NCI-H460 (cell line): Measurements from ENCODE around the gene HTRA1. TPM values are rescaled to one million over a fixed set of nuclear protein-coding genes. Genes with fewer than 3 reads are reported as not detected.

Experiments used
- DNase-seq: peaks from one replicate; pipeline ENCODE4 v3.0.0-alpha.2; 2016; ENCODE audit warnings: low read depth; ENCODE audit errors: extremely low read depth
- total RNA-seq: library from RNA; depleted of rRNA; stranded (reverse); fragments of >200 nt; shearing (Covaris generic); gene quantifications from 2 replicates; pipeline ENCODE4 v1.2.3, GENCODE V29; 2014

Gene HTRA1
- total RNA-seq, 1 experiment from 2014 or later, result 40.7 TPM

DNA sequence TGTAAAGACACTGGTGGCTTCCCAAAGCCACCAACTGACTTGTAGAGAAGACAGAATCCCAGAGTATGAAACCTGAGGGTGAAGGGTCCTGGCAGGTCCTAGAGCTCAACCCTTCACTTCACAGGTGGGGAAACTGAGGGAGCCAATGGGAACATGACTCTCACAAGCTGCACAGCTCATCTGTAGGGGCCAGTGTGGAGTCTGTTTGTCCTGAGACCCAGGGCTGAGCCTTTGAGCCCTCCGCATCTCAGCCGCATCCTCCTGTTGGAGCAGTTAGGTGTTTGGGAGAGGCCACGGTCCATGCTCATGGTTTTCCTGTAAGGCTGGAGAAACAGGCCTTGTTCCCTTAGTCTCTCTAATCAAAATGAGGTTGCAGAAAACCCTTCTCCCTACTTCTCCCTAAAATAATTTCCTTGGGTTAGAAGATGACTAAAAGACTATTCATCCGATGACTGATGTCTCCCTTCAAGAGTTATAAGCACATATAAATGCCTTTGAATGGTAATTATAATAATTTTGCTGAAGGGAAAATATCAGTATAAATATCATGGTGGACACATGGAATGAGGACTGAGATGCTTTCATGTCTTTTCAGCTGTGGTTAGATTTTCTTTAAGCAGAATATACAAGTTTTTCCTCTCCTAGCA, 10.3 kb downstream of the HTRA1 start:
- DNase-seq, result no peak

DNA sequence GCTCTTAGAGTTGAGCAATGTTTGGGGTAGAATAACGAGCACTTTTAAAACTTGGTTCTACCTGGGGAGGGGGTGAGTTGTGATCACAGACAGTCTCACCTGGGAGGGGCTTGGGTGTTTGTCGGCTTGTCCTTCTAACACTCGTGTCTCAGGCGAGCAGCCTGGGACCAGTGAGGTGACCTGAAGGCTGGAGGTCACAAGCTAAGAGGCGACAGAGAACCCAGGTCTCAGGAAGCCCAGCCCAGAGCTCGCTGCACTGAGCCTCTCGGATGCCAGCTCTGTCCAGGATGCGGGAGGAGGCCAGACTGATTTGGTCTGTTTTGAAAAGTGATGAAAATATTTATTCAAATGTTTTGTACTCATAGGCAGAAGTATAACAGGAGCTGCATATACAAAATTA, 11.8 kb downstream of the HTRA1 start:
- DNase-seq, result no peak

DNA sequence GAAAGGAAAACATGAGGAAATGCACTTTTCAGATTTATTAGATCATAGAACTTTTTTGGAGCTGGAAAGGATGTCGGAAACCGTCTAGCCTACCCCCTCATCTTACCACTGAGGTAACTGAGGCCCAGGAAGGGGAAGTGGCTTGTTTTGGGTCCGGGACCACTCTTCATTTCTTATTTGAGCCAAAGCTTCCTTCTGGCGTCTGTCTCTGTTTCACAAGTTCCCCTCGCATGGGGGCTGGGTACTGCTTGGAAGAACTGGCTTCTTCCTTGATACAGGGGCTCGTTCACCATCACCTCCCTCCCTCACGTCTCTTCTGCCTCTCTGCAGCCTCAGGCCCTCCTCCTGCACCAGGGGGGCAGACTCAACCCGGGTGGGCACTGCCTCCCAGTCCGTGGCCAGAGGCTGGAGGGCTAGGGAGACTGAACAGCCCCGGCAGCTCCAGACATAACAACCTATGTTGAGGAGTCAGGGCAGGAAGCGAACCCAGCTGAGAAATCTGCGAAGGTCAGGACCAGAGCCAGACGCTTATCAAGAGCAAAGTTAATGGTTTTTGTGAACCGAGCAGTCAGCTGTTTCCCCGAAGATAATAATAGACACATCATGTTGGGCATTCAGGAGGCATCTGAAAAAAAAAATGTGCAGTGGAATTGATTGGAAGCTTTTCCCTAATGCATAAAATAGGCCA, 12.9 kb downstream of the HTRA1 start:
- DNase-seq, result no peak

DNA sequence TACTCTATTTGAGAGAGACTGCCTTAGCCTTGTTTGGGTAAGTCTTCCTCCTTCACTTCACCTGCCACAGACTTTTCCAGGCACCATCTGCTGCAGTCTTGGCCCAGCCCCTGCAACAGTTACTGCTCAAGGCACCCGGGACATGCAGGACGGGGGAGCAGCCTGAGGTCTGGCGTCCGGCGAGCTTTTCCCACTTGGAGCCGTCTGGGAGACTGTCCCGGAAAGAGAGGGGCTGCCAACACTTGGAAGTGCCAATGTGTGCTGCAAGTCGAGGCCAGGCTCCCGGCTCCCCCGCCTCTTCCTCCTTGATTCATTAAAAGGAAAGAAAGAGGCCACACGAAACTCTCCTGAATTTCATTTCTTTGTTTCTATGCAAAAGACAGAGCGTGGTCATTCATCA, 13.7 kb downstream of the HTRA1 start:
- DNase-seq, result no peak

DNA sequence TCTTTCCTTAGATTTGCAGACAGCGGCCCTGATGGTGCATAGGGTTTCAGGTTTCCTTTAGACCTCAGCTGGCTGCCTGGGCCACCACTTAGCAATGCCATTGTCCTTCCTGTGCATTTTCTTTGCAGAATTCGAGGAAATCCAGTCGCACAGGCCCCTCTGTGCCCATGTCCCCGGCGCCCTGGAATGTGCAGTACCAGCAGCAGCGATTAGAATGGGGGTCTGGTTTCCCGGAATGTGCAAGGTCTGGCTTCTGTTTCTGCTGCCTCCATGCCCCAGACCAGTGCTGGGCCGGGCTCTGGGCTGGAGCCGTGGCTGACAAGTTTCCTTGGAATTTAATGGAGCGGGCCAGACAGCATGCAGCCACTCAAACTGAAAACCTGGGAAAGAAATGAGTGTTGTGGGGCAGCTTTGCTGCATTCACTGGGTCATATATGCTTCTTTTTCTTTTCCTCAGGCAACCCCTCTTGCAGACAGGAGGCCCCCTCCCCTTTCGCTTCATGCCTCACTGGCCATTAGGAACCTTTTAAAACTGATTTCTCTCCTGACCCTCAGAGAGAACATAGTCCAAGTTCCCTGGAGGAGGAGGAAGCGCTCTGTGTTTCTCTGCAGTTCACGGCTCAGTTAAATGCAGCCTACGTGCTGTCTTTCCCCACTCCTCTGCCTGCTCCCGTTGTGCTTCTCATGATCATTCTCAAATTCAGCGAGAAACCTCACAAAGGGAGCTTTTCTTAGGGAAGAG, 14.4 kb downstream of the HTRA1 start:
- no peak for DNase-seq

DNA sequence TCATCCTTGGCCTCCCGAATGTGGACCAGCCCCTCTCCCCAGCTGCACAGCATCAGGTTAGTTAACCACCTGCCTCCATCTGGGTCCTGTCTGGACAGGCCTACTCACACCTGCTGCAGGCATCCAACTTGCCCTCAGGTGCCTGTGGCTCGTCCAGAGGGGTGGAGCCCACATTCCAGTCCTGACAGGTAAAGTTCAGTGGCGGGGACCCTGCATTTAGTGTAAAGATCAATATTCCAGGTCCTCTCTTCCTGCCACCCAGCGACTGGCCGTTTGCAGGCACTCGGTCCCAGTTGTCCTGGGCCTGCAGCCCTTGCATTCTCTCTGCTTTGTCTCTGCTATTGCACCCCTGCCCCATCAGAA, 15.0 kb downstream of the HTRA1 start:
- DNase-seq, result no peak

DNA sequence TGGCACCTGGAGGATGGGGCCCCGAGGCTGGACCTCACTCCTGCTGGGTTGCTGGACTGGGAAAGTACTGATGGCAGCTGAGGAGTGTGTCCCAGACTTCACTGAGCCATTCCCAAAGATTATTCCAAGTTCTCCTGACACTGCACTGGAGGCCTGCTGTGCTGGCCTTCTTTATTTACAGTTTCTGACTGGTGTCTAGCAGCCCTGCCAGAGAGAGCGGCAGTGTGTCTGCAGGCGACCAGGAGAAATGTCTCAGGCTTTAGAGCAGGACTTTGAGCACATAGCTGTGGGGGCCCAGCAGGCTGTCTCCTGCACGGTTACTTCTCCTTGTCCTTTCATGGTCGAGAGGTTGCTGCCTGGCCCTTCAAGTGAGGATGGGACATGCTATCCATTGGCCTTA, 16.1 kb downstream of the HTRA1 start:
- no peak for DNase-seq

DNA sequence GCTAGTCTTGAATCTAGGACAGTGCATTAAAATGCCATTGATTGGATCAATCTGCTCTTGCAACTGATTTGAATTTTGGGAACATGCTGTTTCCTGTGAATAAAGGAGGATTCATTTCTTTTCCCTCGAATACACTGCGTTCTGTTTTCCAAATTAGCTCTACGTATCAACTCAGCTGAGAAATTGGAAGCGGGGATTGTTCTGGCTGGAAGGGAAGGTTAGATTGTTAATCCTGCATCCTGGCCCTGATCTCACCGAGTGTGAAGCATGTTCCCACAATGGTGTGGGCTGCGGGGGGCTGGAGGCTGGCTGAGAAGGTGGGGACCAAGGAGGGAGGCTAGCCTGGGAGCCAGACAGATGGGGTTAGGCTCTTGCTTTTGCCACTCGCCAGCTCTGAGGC, 17.6 kb downstream of the HTRA1 start:
- no peak for DNase-seq

DNA sequence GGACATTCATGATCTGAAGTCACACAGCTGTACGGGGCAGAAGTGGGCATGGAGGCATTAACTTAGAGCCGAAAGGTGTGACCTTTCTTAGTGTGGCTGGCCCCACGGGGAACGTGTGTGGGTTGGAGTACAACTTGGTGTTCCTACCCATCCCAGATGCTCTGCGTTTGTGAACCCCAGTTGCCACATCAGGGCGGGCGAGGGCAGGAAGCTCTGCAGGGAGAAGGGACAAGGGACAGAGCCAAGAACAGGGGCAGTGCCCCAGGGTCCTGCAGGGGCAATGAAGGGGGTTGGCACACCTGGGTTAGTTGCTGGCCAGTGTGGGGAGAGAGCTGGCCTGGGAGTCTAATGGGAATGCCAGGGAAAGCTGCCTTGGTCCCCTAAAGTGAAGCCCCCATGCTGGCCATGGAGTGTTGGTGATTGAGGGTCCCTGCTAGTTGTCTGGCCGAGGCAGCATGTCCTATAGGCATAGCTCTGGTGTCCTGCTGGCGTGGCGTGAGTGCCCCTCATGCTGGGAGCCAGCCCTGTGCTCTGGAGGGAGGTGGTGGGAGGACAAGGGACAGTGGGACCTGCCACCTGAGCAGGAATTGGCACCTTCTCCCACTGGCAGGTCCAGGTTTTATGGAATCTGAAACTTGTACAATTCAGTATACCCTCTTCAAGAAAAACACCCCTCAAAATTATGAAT, 18.9 kb downstream of the HTRA1 start:
- DNase-seq, result no peak

DNA sequence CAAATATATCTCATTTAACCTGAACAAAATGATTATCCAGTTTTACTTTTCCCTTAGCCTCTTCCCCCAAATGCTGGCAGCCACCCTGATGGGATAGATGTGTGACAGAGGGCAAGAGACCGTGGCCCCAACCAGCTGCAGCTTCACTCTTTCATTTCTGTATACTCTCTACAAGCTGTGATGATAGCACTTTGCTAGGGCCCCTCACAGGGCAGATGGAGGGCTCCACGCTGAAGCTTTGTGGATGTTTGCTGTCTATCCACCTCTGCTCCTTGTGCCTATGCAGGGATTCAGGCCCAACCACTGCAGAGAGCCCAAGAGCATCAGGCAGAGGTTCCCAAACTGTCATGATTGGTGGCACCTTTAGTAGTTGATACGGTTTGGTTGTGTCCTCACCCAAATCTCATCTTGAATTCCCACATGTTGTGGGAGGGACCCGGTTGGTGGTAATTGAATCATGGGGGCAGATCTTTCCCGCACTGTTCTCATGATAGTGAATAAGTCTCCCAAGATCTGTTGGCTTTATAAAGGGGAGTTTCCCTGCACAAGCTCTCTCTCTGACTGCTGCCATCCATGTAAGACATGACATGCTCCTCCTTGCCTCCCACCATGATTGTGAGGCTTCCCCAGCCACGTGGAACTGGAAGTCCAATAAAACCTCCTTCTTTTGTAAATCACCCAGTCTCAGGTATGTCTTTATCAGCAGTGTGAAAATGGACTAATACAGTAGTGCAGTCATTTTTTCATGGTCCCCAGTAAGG, 20.1 kb downstream of the HTRA1 start:
- DNase-seq, result no peak

DNA sequence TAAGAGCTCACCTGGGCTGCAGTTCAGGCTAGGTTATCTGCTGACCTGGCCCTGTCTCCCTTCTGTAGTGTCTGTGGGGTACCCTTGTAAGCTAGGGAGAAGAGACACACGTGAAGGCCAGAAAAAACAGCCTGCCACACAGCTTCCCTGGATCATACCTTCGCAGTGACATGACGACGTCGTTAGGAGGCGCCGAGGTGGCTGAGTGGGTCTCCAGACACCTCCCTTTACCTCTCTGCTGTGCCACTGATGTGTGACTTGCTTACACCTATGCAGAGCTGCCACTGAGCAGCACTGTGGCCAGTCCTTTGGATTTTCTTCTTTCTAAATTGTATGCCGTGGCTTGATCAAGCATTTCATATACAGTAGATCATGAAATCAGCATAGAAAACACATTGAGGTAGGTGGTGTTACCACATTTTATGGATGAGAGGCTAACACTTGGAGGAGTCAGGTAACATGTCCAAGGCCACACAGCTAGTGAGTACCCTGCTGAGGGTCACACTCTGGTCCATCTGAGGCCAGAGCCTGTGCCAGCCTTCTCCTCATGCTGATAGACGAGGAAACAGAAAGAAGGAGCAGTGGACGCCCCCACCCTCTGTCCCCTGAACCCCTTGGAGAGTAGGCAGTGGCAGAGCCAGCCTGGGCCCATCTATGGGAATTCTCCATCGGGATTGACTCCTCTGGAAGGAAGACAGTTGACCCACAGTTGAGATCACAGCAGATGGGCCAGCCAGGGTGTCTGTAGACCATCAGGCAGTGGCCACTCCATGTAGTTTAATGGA, 23.1 kb downstream of the HTRA1 start:
- DNase-seq, result no peak

DNA sequence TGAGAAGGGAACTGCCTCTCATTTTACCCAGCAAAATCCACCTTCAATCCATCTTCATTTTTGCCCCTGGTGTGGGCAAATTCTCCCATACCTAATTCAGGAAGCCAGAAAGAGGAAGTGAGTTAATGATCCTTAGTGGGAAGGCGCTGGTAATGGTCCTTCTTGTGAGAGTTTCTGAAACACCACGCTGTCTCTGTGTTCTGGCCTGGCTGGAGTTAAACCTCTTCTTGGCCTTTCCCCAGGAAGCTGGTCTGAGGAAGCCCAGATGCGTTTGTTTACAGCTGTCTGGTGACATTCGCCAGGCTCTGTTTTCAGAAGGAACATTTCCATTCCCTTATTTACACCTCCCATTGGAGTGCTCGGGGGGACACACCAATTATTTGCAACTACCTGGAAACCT, 24.3 kb downstream of the HTRA1 start:
- no peak for DNase-seq

DNA sequence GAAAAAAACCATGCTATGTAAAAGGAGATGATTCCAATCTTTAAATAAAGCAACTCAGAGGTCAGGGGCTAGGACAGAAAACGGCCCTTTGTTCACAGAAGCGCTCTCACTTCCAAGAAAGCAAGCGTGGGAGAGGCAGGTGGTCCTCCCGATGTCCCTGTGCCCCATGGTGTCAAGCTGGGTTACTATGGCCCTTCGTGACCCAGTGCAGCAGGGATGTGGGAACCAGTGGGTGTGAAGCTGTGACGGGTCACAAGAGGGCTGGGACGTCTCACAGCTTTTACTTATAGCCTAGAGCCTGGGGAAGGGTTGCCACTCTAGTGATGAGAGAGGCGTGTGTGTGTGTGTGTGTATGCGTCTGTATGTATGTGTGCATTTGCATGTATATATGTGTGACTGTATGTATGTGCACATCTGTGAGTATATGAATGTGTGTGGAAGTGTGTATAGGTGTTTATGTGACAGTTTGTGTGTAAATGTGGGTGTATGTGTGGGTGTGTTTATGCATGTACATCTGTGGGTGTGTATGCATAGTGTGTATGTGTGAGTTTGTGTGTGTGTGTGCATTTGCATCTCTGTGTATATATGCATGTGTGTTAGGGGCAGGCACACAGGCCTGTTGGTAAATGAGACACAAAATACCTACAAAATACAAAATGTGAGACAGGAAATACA, 25.2 kb downstream of the HTRA1 start:
- no peak for DNase-seq

DNA sequence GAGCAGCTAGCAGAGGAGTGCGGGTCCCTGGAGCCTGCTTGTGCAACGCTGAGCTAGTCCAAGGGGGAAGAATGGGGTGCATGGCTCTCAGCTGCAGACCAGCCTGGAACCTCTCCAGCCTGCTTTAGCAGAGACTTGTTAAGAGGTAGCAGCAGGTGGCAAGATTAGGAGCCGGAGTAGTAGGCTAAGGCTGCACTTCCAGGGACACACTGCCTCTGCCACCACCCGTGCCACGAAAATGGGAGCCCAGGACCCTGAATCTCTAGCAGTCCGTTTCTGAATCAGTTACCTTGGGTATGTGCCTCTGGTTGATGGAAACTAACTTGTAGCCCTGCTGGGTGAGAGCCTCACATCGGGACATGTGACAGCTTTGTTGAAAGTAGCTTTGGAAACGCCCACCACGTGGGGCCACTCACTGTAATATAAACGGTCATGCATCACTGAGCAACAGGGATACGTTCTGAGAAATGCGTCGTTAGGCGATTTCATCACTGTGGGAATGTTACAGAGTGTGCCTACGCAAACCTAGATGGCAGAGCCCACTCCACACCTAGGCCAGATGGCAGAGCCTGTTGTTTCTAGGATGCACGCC, 25.9 kb downstream of the HTRA1 start:
- peak; percentile 32 for DNase-seq

DNA sequence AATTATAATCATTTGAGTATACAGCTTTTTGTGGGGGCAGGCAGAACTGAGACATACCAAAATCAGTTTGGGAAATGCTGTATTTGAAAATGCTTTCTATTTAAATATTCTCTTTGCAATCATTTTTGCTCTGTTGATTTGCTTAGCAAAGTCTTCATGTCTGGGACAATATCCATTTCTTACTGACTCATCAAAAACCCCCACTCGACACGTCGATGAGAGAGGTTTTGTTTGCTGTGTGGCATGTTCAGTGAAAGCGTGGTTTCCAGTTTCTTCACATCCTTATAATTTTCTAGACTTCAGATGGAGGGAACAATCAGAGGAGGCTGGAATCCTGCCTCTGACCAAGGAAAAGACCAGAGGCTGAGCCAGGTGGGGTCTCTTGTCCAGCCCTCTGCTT, 28.9 kb downstream of the HTRA1 start:
- DNase-seq, result no peak

DNA sequence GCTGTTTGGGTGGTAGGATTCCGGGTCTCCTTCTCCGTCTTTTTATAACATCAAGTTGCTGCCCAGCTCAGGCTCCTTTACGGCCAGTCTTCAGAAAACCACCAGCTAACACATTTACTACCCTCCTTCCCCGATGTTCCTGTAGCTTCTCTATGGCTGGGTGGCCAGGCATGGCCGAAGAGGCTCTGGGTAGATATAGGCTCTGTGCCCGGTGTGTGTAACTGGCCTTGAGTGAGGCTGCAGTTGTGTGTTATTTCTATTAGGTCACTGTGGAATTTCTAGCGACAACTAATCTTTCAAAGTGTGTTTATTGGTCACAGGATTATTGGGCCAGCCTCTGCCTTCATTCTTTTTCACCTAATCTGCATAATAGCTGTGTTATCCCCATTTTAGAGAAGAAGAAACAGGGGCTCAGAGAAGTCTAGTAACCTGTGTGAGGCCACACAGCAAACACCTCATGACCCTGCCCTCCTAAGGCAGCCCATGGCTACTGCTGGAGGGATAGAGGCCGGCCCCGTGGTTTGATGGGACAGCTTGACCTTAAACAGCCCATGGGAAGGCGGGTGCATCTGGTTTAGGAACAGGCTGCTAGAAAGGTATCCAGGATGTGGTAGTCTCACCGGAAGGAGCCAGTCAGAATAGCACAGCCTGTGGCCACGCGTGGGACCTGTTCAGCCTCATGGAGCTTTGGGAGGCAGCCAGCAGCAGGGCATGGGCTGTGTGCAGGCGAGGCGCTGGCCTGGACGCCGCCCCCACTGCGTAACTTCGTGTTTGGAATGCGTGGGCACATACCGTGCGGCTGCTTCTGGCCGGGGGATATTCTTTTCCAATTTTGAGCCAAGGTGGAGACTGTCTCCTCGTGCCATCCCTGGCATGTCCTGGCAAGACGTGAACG, 29.7 kb downstream of the HTRA1 start:
- no peak for DNase-seq

DNA sequence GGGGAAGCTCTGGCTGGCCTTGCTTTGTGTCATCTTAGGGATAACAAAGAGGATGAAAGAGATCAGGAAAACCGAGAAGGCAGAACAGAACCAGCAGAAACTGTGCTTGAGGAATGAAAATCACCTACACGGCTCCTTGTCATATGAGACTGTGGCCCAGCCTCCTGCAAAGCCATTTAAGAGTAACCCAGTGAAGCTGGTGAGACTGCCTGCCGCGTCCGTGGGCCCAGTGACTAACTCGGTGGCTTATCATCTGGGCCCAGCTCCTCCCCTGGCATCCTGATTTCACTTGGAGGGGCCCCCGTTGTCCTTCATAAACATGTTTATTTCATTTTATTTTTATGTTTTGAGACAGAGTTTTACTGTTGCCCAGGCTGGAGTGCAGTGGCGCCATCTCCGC, 30.7 kb downstream of the HTRA1 start:
- DNase-seq, result no peak

DNA sequence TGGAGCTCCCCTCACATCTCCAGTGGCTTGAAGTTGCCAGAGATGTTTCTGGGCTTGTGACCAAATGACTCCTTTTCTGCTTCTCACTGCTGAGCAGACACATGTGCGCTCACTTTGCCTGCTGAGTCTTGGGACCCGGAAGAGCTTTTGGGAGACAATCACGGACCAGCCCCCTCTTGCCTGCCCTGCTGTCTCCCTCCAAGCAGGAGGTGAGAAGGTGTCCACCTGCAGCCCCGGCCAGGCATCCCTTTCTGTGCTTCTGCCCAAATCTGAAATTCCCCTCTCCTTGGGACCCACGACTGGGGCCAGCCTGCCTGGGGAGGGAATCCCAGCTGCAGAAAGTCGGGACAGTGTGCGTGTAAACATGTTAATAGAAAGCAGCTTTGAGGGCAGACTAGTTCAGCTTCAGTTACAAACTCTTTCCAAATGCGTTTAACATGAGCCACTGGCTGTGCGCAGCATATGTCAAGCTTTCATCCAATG, 31.7 kb downstream of the HTRA1 start:
- DNase-seq, result no peak
